ENCODE results near the gene PCLO.
A peak's percentile ranks its signal among the peaks of the same experiment; 100 is the strongest.
"Not testable (repeated sequence)": the region's sequence is repeated elsewhere in the genome, so short reads cannot be mapped to it uniquely, and the experiment has no call there.

Gene PCLO

GRCh38 chr7:83038787-83039186 is 123.9 kb downstream of the PCLO start:
- no peak for DNase-seq

GRCh38 chr7:83036721-83037380 is 125.8 kb downstream of the PCLO start:
- no peak for DNase-seq

GRCh38 chr7:83036130-83036529 is 126.6 kb downstream of the PCLO start:
- DNase-seq: no peak

- DNase-seq: no peak
These were observed 130.5 kb downstream of the PCLO start for GRCh38 chr7:83032195-83032594.

- DNase-seq: not testable (repeated sequence)
These were observed 138.6 kb downstream of the PCLO start for GRCh38 chr7:83023817-83024665.

GRCh38 chr7:83021032-83021431 is 141.7 kb downstream of the PCLO start:
- no peak for DNase-seq

- DNase-seq: no peak
These were observed 142.5 kb downstream of the PCLO start for GRCh38 chr7:83020161-83020560.

- DNase-seq: peak; percentile 44 to 81
These were observed 146.8 kb downstream of the PCLO start for GRCh38 chr7:83015916-83016315.

- no peak for DNase-seq
These were observed 148.1 kb downstream of the PCLO start for GRCh38 chr7:83014546-83014945.

GRCh38 chr7:83011954-83012353 is 150.7 kb downstream of the PCLO start:
- no peak for DNase-seq

- DNase-seq: no peak
These were observed 157.3 kb downstream of the PCLO start for GRCh38 chr7:83005410-83005809.

GRCh38 chr7:83001362-83002040 is 161.2 kb downstream of the PCLO start:
- no peak for DNase-seq

- DNase-seq: no peak
These were observed 164.2 kb downstream of the PCLO start for GRCh38 chr7:82998436-82998835.

GRCh38 chr7:82985144-82985802 is 177.4 kb downstream of the PCLO start:
- DNase-seq: peak; percentile 13 to 57

- DNase-seq: no peak
These were observed 182.4 kb downstream of the PCLO start for GRCh38 chr7:82980130-82980788.

- no peak for DNase-seq
These were observed 186.7 kb downstream of the PCLO start for GRCh38 chr7:82975811-82976468.

- no peak for DNase-seq
These were observed 190.5 kb downstream of the PCLO start for GRCh38 chr7:82972135-82972534.

- no peak for DNase-seq
These were observed 197.3 kb downstream of the PCLO start for GRCh38 chr7:82965088-82966036.

- DNase-seq: no peak
These were observed 198.4 kb downstream of the PCLO start for GRCh38 chr7:82964150-82964882.

- no peak for DNase-seq
These were observed 201.4 kb downstream of the PCLO start for GRCh38 chr7:82961240-82961639.
